Mammary epithelial cell (primary cell): ENCODE measurements around the gene KCTD10.

ENCODE experiments used
- CTCF ChIP-seq, 2 donors: IDR thresholded peaks in 1 of 2; conservative IDR thresholded peaks in 1 of 2; 2 replicates each; pipeline ENCODE4 v1.5.1; 2011 to 2012; ENCODE audit warnings: inconsistent platforms in 2 of 2, low read length in 2 of 2, mild to moderate bottlenecking in 2 of 2, control low read depth in 1 of 2, low read depth in 1 of 2; ENCODE audit not compliant: insufficient read depth in 1 of 2; ENCODE audit errors: extremely low read depth in 1 of 2
- EZH2 ChIP-seq: IDR thresholded peaks from 2 replicates; pipeline ENCODE4 v1.6.1; 2012; ENCODE audit warnings: low read length, inconsistent platforms, borderline replicate concordance

GRCh38 chr12:109436188-109436560, 40.9 kb downstream of the KCTD10 start:
- TF ChIP-seq CTCF (conservative IDR thresholded peaks at IDR 0.05 in 1 of 2, IDR thresholded peaks at IDR 0.05 in 1 of 2; ENCODE audit: extremely low read depth in 1 of 2, insufficient read depth in 1 of 2, low read depth in 1 of 2, low read length in 2 of 2) (no peak), EZH2 (no peak)
